ENCODE data around the gene MOAP1.
A peak's percentile ranks its signal among the peaks of the same experiment; 100 is the strongest.
"Not testable (repeated sequence)": the region's sequence is repeated elsewhere in the genome, so short reads cannot be mapped to it uniquely, and the experiment has no call there.

The MOAP1 gene

GRCh38 chr14:93184391-93185348 lies at the start of gene MOAP1, which contains the start of gene LYSET:
MOAP1 (minus strand) TSS chr14:93184897; CDS start chr14:93184242, 655 bp downstream.
LYSET (plus strand) TSS chr14:93185317; CDS start chr14:93185406, 89 bp downstream.
- DNase-seq: peak; percentile 66 to 72

- not testable (repeated sequence) for DNase-seq
Observed at GRCh38 chr14:93233078-93233477, 48.4 kb upstream of the MOAP1 start.

GRCh38 chr14:93232159-93232558 lies 47.5 kb upstream of the MOAP1 start:
- DNase-seq: no peak

- DNase-seq: no peak
Observed at GRCh38 chr14:93231129-93231979, 46.7 kb upstream of the MOAP1 start.

GRCh38 chr14:93230539-93230938 lies 45.8 kb upstream of the MOAP1 start:
- DNase-seq: no peak

GRCh38 chr14:93228550-93228949 lies 43.9 kb upstream of the MOAP1 start:
- no peak for DNase-seq

GRCh38 chr14:93223565-93223964 lies 38.9 kb upstream of the MOAP1 start:
- no peak for DNase-seq

- no peak for DNase-seq
Observed at GRCh38 chr14:93220509-93220908, 35.8 kb upstream of the MOAP1 start.

- DNase-seq: peak; percentile 55 to 71
Observed at GRCh38 chr14:93219103-93219726, 34.5 kb upstream of the MOAP1 start.

- DNase-seq: no peak
Observed at GRCh38 chr14:93214598-93214997, 29.9 kb upstream of the MOAP1 start.

- DNase-seq: no peak
Observed at GRCh38 chr14:93212432-93212831, 27.7 kb upstream of the MOAP1 start.

- peak; percentile 15 to 22 for DNase-seq
Observed at GRCh38 chr14:93207468-93208308, 23.0 kb upstream of the MOAP1 start.

GRCh38 chr14:93206793-93207467 lies 22.2 kb upstream of the MOAP1 start, which contains the start of the genes GON7 and UBR7:
GON7 (minus strand) TSS chr14:93207065; CDS start chr14:93207037, 28 bp downstream.
UBR7 (plus strand) TSS chr14:93207256; CDS start chr14:93207292, 36 bp downstream.
- DNase-seq: peak; percentile 91

GRCh38 chr14:93201155-93201704 lies 16.5 kb upstream of the MOAP1 start:
- no peak for DNase-seq

- DNase-seq: no peak
Observed at GRCh38 chr14:93200553-93200952, 15.9 kb upstream of the MOAP1 start.

- no peak for DNase-seq
Observed at GRCh38 chr14:93199031-93199430, 14.3 kb upstream of the MOAP1 start.

- DNase-seq: no peak
Observed at GRCh38 chr14:93195316-93195999, 10.8 kb upstream of the MOAP1 start.

GRCh38 chr14:93186956-93187355 lies 2.3 kb upstream of the MOAP1 start:
- no peak for DNase-seq

- DNase-seq: peak; percentile 52 to 70
Observed at GRCh38 chr14:93186466-93186865, 1.8 kb upstream of the MOAP1 start.

GRCh38 chr14:93185349-93185720 lies 638 bp upstream of the MOAP1 start:
- DNase-seq: no peak

Data from AML-193 (cell line).